ENCODE measurements around the gene HHIPL2. TPM values are rescaled to one million over a fixed set of nuclear protein-coding genes. Genes with fewer than 3 reads are reported as not detected.
"Not testable (repeated sequence)": the region's sequence is repeated elsewhere in the genome, so short reads cannot be mapped to it uniquely, and the experiment has no call there.

The HHIPL2 gene
- total RNA-seq, 4 donors from 2014 or later, result not detected

- Histone ChIP-seq H3K9me3 (no peaks in the 10 kb centered on the region), H3K36me3 (no peaks in the 10 kb centered on the region), H3K27me3 (no peaks in the 10 kb centered on the region), H3K4me1 (no peaks in the 10 kb centered on the region), H3K4me3 (no peak overlapping the region), H3K27ac (no peak overlapping the region)
- TF ChIP-seq POLR2A (IDR thresholded peaks at IDR 0.05), result no peak
- TF ChIP-seq CTCF (IDR thresholded peaks at IDR 0.05 in 4 of 5, conservative IDR thresholded peaks at IDR 0.05 in 1 of 5), result no peak
- ATAC-seq (no peak), DNase-seq (no peak)
- in situ Hi-C loops (cut with MboI; ENCODE audit: low sequenced_read_pairs in 4 of 4) (no loop called here), intact Hi-C loops (cut with DNase I; ENCODE audit: low total_unique reads) (no loop called here)
Observed at GRCh38 chr1:222525951-222526350, 22.0 kb downstream of the HHIPL2 start.

- no peak for DNase-seq
- H3K9me3 ChIP-seq, result no peaks in the 10 kb centered on the region
- H3K27ac ChIP-seq, result no peak overlapping the region
- ATAC-seq, result no peak
- in situ Hi-C loops (cut with MboI; ENCODE audit: low sequenced_read_pairs in 4 of 4) (no loop called here), intact Hi-C loops (cut with DNase I; ENCODE audit: low total_unique reads) (no loop called here)
- TF ChIP-seq CTCF (IDR thresholded peaks at IDR 0.05 in 4 of 5, conservative IDR thresholded peaks at IDR 0.05 in 1 of 5), result no peak
- TF ChIP-seq POLR2A (IDR thresholded peaks at IDR 0.05), result no peak
- H3K4me1 ChIP-seq, result no peaks in the 10 kb centered on the region
- no peaks in the 10 kb centered on the region for H3K36me3 ChIP-seq
- H3K4me3 ChIP-seq, result no peak overlapping the region
- no peaks in the 10 kb centered on the region for H3K27me3 ChIP-seq
Observed at GRCh38 chr1:222523852-222524251, 24.1 kb downstream of the HHIPL2 start.

- Histone ChIP-seq H3K27ac (no peak overlapping the region), H3K4me1 (no peaks in the 10 kb centered on the region), H3K9me3 (no peaks in the 10 kb centered on the region), H3K27me3 (no peaks in the 10 kb centered on the region), H3K4me3 (no peak overlapping the region), H3K36me3 (no peaks in the 10 kb centered on the region)
- intact Hi-C loops (cut with DNase I; ENCODE audit: low total_unique reads), result no loop called here
- DNase-seq (no peak), ATAC-seq (no peak)
- in situ Hi-C loops (cut with MboI; ENCODE audit: low sequenced_read_pairs in 4 of 4), result no loop called here
- TF ChIP-seq POLR2A (IDR thresholded peaks at IDR 0.05), result no peak
- TF ChIP-seq CTCF (IDR thresholded peaks at IDR 0.05 in 4 of 5, conservative IDR thresholded peaks at IDR 0.05 in 1 of 5), result no peak
Observed at GRCh38 chr1:222522105-222522915, 25.6 kb downstream of the HHIPL2 start.

GRCh38 chr1:222521299-222522104, 26.4 kb downstream of the HHIPL2 start:
- H3K27me3 ChIP-seq, result no peaks in the 10 kb centered on the region
- TF ChIP-seq POLR2A (IDR thresholded peaks at IDR 0.05), result no peak
- H3K4me1 ChIP-seq, result no peaks in the 10 kb centered on the region
- intact Hi-C loops (cut with DNase I; ENCODE audit: low total_unique reads), result no loop called here
- in situ Hi-C loops (cut with MboI; ENCODE audit: low sequenced_read_pairs in 4 of 4), result no loop called here
- no peak for ATAC-seq
- no peak for DNase-seq
- no peak overlapping the region for H3K4me3 ChIP-seq
- H3K27ac ChIP-seq, result no peak overlapping the region
- no peaks in the 10 kb centered on the region for H3K9me3 ChIP-seq
- H3K36me3 ChIP-seq, result no peaks in the 10 kb centered on the region

- ATAC-seq; H3K27me3 ChIP-seq; H3K36me3 ChIP-seq; H3K9me3 ChIP-seq; H3K27ac ChIP-seq; H3K4me1 ChIP-seq; H3K4me3 ChIP-seq; DNase-seq; in situ Hi-C loops (cut with MboI; ENCODE audit: low sequenced_read_pairs in 4 of 4); intact Hi-C loops (cut with DNase I; ENCODE audit: low total_unique reads): not testable (repeated sequence)
Observed at GRCh38 chr1:222489496-222489895, 58.4 kb downstream of the HHIPL2 start.

GRCh38 chr1:222487774-222488173, 60.1 kb downstream of the HHIPL2 start:
- H3K36me3 ChIP-seq; intact Hi-C loops (cut with DNase I; ENCODE audit: low total_unique reads); H3K4me3 ChIP-seq: not testable (repeated sequence)

GRCh38 chr1:222484005-222484404, 63.9 kb downstream of the HHIPL2 start:
- DNase-seq; ATAC-seq; in situ Hi-C loops (cut with MboI; ENCODE audit: low sequenced_read_pairs in 4 of 4); H3K27me3 ChIP-seq; H3K4me1 ChIP-seq; H3K27ac ChIP-seq; H3K36me3 ChIP-seq; intact Hi-C loops (cut with DNase I; ENCODE audit: low total_unique reads); H3K9me3 ChIP-seq; H3K4me3 ChIP-seq: not testable (repeated sequence)

More at GRCh38 chr1:222487774-222488173, 60.1 kb downstream of the HHIPL2 start:
- H3K4me1 ChIP-seq; H3K27me3 ChIP-seq; in situ Hi-C loops (cut with MboI; ENCODE audit: low sequenced_read_pairs in 4 of 4); ATAC-seq; H3K27ac ChIP-seq; DNase-seq; H3K9me3 ChIP-seq: not testable (repeated sequence)

GRCh38 chr1:222479567-222479966, 68.3 kb downstream of the HHIPL2 start:
- ATAC-seq; DNase-seq; H3K9me3 ChIP-seq; intact Hi-C loops (cut with DNase I; ENCODE audit: low total_unique reads); H3K36me3 ChIP-seq; in situ Hi-C loops (cut with MboI; ENCODE audit: low sequenced_read_pairs in 4 of 4); H3K4me1 ChIP-seq; H3K27me3 ChIP-seq; H3K27ac ChIP-seq; H3K4me3 ChIP-seq: not testable (repeated sequence)
